IPS-18a (cell line): ENCODE data around the gene TNS1.

Experiments
- H3K27ac ChIP-seq: one replicate; pipeline ENCODE4 v1.5.1; 2013; ENCODE audit warnings: low read length
- H3K27me3 ChIP-seq: one replicate; pipeline ENCODE4 v1.6.1; 2013; ENCODE audit warnings: mild to moderate bottlenecking, low read length; ENCODE audit not compliant: control insufficient read depth, insufficient read depth
- H3K36me3 ChIP-seq: one replicate; pipeline ENCODE4 v1.6.1; 2013; ENCODE audit warnings: low read depth, low read length; ENCODE audit not compliant: control insufficient read depth
- H3K4me1 ChIP-seq: one replicate; pipeline ENCODE4 v1.6.1; 2013; ENCODE audit warnings: low read depth, low read length; ENCODE audit not compliant: control insufficient read depth
- H3K4me3 ChIP-seq: one replicate; pipeline ENCODE4 v1.5.1; 2013; ENCODE audit warnings: low read length
- H3K9ac ChIP-seq: one replicate; pipeline ENCODE4 v1.6.1; 2013; ENCODE audit warnings: mild to moderate bottlenecking, low read length, moderate library complexity
- H3K9me3 ChIP-seq: one replicate; pipeline ENCODE4 v1.6.1; 2013; ENCODE audit warnings: low read depth, low read length; ENCODE audit not compliant: control insufficient read depth

Gene TNS1

GRCh38 chr2:217972037-217972436 is 30.8 kb downstream of the TNS1 start:
- Histone ChIP-seq H3K36me3 (no peaks in the 10 kb centered on the region), H3K4me3 (no peak overlapping the region), H3K4me1 (no peaks in the 10 kb centered on the region), H3K9ac (no peak overlapping the region), H3K27ac (no peak overlapping the region), H3K9me3 (no peaks in the 10 kb centered on the region), H3K27me3 (peaks cover 6% of the 10 kb centered on the region)

DNA sequence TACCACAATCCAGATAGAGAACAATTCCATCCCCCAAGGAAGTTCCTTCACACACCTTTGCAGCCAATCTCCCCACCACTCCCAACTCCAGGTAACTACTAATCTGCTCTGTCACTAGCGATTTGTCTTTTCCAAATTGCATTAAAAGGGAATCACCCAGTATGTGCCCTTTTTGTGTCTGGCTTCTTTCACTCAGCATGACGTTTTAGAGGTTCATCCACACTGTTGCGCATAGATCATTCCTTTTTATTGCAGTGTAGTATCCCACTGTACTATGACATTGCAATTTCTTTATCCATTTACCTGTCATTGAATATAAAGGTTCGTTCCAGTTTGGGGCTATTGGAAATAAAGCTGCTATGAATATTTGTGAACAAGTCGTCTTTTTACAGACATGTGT is 31.6 kb downstream of the TNS1 start:
- Histone ChIP-seq H3K27ac (no peak overlapping the region), H3K9ac (no peak overlapping the region), H3K9me3 (no peaks in the 10 kb centered on the region), H3K4me3 (no peak overlapping the region), H3K27me3 (no peaks in the 10 kb centered on the region), H3K4me1 (no peaks in the 10 kb centered on the region), H3K36me3 (no peaks in the 10 kb centered on the region)

GRCh38 chr2:217970206-217970605 is 32.6 kb downstream of the TNS1 start:
- H3K36me3 ChIP-seq: no peaks in the 10 kb centered on the region
- H3K9me3 ChIP-seq: no peaks in the 10 kb centered on the region
- no peak overlapping the region for H3K9ac ChIP-seq
- H3K27ac ChIP-seq: no peak overlapping the region
- no peaks in the 10 kb centered on the region for H3K27me3 ChIP-seq
- H3K4me3 ChIP-seq: no peak overlapping the region
- peaks cover 9% of the 10 kb centered on the region for H3K4me1 ChIP-seq

- Histone ChIP-seq H3K9ac (no peak overlapping the region), H3K36me3 (no peaks in the 10 kb centered on the region), H3K27me3 (no peaks in the 10 kb centered on the region), H3K4me3 (no peak overlapping the region), H3K4me1 (peaks cover 9% of the 10 kb centered on the region), H3K9me3 (no peaks in the 10 kb centered on the region), H3K27ac (no peak overlapping the region)
These were observed 33.2 kb downstream of the TNS1 start for GRCh38 chr2:217969588-217969987.

DNA sequence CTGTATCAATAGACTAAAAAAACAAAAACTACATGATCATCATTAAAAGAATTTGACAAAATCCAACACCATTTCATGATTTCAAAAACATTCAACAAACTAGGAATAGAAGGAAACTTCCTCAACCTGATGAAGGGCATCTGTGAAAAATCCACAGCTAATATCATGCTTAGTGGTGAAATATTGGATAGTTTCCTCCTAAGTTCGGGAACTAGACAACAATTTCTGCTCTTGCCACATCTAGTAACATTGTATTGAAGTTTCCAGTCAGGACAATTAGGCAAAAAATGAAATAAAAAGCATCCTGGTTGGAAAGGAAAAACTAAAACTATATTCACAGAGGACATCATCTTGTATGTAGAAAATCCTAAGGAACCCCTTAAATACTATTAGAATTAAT is 34.8 kb downstream of the TNS1 start:
- no peak overlapping the region for H3K4me3 ChIP-seq
- H3K27ac ChIP-seq: no peak overlapping the region

GRCh38 chr2:217966423-217967070 is 36.2 kb downstream of the TNS1 start:
- H3K36me3 ChIP-seq: no peaks in the 10 kb centered on the region
- no peaks in the 10 kb centered on the region for H3K27me3 ChIP-seq
- no peak overlapping the region for H3K9ac ChIP-seq
- H3K4me1 ChIP-seq: peaks cover 9% of the 10 kb centered on the region
- no peak overlapping the region for H3K4me3 ChIP-seq
- H3K27ac ChIP-seq: no peak overlapping the region
- H3K9me3 ChIP-seq: no peaks in the 10 kb centered on the region

More for the DNA sequence above, 34.8 kb downstream of the TNS1 start:
- Histone ChIP-seq H3K36me3 (no peaks in the 10 kb centered on the region), H3K27me3 (no peaks in the 10 kb centered on the region), H3K9ac (no peak overlapping the region), H3K9me3 (no peaks in the 10 kb centered on the region), H3K4me1 (peaks cover 9% of the 10 kb centered on the region)

- Histone ChIP-seq H3K36me3 (no peaks in the 10 kb centered on the region), H3K9ac (no peak overlapping the region), H3K4me1 (peaks cover 9% of the 10 kb centered on the region), H3K27ac (no peak overlapping the region), H3K4me3 (no peak overlapping the region), H3K9me3 (no peaks in the 10 kb centered on the region), H3K27me3 (no peaks in the 10 kb centered on the region)
These were observed 38.3 kb downstream of the TNS1 start for GRCh38 chr2:217964275-217965161.

GRCh38 chr2:217960351-217960750 is 42.4 kb downstream of the TNS1 start:
- H3K4me1 ChIP-seq: peaks cover 2% of the 10 kb centered on the region
- H3K9me3 ChIP-seq: no peaks in the 10 kb centered on the region
- H3K36me3 ChIP-seq: no peaks in the 10 kb centered on the region
- no peak overlapping the region for H3K27ac ChIP-seq
- H3K4me3 ChIP-seq: no peak overlapping the region
- H3K27me3 ChIP-seq: no peaks in the 10 kb centered on the region
- no peak overlapping the region for H3K9ac ChIP-seq

GRCh38 chr2:217959723-217960122 is 43.1 kb downstream of the TNS1 start:
- Histone ChIP-seq H3K27ac (no peak overlapping the region), H3K9ac (no peak overlapping the region), H3K36me3 (no peaks in the 10 kb centered on the region), H3K4me3 (no peak overlapping the region), H3K4me1 (no peaks in the 10 kb centered on the region), H3K9me3 (no peaks in the 10 kb centered on the region), H3K27me3 (no peaks in the 10 kb centered on the region)

- Histone ChIP-seq H3K27ac (no peak overlapping the region), H3K9ac (no peak overlapping the region), H3K36me3 (no peaks in the 10 kb centered on the region), H3K4me1 (no peaks in the 10 kb centered on the region), H3K4me3 (no peak overlapping the region), H3K27me3 (no peaks in the 10 kb centered on the region), H3K9me3 (no peaks in the 10 kb centered on the region)
These were observed 43.9 kb downstream of the TNS1 start for GRCh38 chr2:217958884-217959225.

DNA sequence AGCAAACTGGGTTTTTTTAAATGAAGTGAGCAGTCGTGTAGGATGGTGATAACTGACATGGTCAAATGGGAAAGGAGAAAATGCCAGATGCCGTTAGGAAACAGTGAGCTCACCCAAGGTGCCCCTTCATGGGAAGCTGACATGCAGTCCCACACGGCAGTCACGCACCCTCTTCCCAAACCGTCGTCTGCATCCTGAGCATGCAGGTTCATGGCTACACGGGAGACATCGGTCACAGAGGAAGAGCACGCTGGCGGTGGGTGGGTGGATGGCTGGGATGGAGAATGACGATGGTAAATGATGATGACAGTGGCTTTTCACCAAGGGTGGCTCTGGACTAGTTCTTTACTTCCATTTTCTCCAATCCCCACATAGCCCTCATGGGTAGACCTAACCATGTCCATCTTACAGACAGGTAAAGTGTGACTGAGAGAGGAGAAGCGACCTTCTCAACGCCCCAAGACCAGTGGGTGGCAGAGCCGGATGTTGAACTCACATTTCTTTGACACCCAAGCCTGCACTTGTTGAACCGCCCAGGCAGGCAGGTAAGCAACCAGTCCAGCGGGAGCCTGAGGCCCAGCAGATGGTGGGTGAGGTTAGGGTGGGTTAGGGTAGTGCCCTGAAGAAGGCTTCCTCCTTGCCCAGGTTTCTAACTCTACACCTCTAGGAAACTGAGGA is 44.5 kb downstream of the TNS1 start:
- H3K4me1 ChIP-seq: no peaks in the 10 kb centered on the region
- no peaks in the 10 kb centered on the region for H3K9me3 ChIP-seq
- no peaks in the 10 kb centered on the region for H3K27me3 ChIP-seq
- H3K27ac ChIP-seq: no peak overlapping the region
- no peaks in the 10 kb centered on the region for H3K36me3 ChIP-seq
- H3K4me3 ChIP-seq: no peak overlapping the region
- no peak overlapping the region for H3K9ac ChIP-seq
